ENCODE measurements around the gene ORMDL3. TPM values are rescaled to one million over a fixed set of nuclear protein-coding genes. Genes with fewer than 3 reads are reported as not detected.

The ORMDL3 gene
- total and polyA plus RNA-seq, 10 of the 15 experiments (the other 5 are each of a cell fraction or from before 2014, with no cell fraction given): 8.8 to 98.1 (median 49.9) TPM

- TF ChIP-seq CEBPB (IDR thresholded peaks at IDR 0.05; ENCODE audit: borderline replicate concordance in 1 of 2, low read depth in 2 of 2, low read length in 2 of 2) (no peak), LARP7 (IDR thresholded peaks at IDR 0.05) (no peak; the same call in 1 of the 2 replicates), PBX3 (IDR thresholded peaks at IDR 0.05; ENCODE audit: insufficient replicate concordance, low read depth, low read length) (peak; percentile 83), GATAD2B (conservative IDR thresholded peaks at IDR 0.05; ENCODE audit: low read depth) (peak; percentile 81; the same call in 1 of the 2 replicates), ZBTB33 (IDR thresholded peaks at IDR 0.05) (no peak), ATF7 (IDR thresholded peaks at IDR 0.05; ENCODE audit: low read depth) (no peak), BMI1 (IDR thresholded peaks at IDR 0.05; ENCODE audit: borderline replicate concordance) (no peak), ZNF217 (IDR thresholded peaks at IDR 0.05) (0 out of 2 replicates have a peak, but pooled peaks have one; percentile 15), ZBED1 (IDR thresholded peaks at IDR 0.05; ENCODE audit: borderline replicate concordance) (no peak), NFIC (IDR thresholded peaks at IDR 0.05; ENCODE audit: low read depth, low read length) (no peak; the same call in 1 of the 2 replicates), RELA (IDR thresholded peaks at IDR 0.05; ENCODE audit: borderline replicate concordance, partially characterized antibody) (peak; percentile 76), SPI1 (IDR thresholded peaks at IDR 0.05; ENCODE audit: borderline replicate concordance, insufficient read depth, low read depth, low read length) (peak; percentile 49), RBBP5 (conservative IDR thresholded peaks at IDR 0.05) (no peak), JUND (IDR thresholded peaks at IDR 0.05; ENCODE audit: low read depth, low read length) (no peak), ZNF687 (IDR thresholded peaks at IDR 0.05) (no peak; the same call in none of the 2 replicates), ZNF274 (IDR thresholded peaks at IDR 0.05; ENCODE audit: insufficient read depth, insufficient read length) (no peak), WRNIP1 (IDR thresholded peaks at IDR 0.05; ENCODE audit: borderline replicate concordance, low read depth, low read length) (0 out of 2 replicates have a peak, but pooled peaks have one; percentile 42), PKNOX1 (IDR thresholded peaks at IDR 0.05) (peak; percentile 96), STAT1 (conservative IDR thresholded peaks at IDR 0.05) (no peak), KAT2A (conservative IDR thresholded peaks at IDR 0.05; ENCODE audit: control insufficient read depth, low read depth, low read length) (no peak), EP300 (IDR thresholded peaks at IDR 0.05; ENCODE audit: borderline replicate concordance in 1 of 2, control insufficient read depth in 1 of 2, low read depth in 2 of 2, low read length in 2 of 2) (peak in 1 of 2 experiments; percentile 37; a peak in 1 of 4 replicates)
Observed at GRCh38 chr17:39920218-39921210, 6.9 kb downstream of the ORMDL3 start (continued).

Data from GM12878 (cell line).